ENCODE measurements around the gene VSIG10L.

Gene VSIG10L

GRCh38 chr19:51337861-51338562 lies 3.9 kb downstream of the VSIG10L start:
- DNase-seq, result no peak

DNA sequence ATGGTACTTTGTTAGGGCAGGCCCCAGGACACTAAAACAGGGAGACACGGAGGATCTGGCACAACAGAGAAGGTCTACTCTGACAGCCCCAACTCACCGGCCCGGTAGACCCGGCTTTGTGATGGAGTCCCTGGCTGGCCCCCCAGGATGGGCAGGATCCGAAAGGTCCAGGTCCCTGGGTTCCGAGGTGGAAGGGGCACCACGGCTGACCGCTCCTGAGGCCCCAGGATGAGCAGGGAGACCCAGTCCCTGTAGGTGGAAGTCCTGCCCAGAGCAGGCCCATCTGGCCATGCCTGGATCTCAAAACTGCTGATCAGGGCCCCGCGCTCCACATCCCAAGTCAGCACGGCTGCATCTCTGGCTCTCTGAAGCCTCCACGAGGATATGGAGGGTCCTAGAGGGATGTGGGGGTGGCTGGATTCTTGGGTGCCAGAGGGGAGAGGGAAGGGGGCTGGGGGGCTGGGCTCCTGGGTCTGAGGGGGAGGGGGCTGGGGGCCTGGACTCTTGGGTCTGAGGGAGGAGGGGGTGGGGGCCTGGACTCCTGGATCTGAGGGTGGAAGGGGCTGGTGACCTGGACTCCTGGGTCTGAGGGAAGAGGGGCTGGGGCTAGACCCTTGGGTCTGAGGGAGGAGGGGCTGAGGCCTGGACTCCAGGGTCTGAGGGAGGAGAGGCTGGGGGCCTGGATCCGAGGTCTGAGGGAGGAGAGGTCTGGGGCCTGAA lies 4.6 kb downstream of the VSIG10L start:
- no peak for DNase-seq

DNA sequence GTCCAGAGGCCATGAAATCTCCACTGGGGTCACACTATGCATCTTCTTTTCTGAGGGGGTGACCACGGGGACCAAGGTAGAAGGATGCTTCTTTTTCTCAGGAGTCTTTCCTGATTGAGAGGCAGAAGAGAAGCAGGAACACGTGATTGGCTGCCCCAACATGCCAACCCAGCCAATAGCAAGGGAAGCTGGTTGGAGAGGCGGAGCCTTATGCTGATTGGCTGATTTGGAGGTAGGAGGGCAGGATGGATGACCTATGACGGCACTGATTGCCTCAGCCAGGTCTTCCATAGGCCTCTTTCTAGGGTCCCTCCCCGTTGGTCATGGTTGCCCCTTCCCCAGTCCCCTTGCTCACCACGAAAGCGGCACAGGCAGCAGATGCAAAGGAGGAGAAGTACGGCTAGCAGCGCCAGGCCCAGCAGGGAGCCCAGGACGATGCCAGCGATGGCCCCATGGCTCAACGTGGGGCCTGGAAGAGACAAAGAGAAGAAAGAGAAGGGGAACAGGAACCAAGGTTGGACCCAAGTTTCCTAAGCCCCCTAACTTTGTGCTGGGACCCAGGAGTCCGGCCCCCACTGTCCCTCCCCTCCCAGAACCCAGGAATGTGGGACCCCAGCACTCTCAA lies 8.0 kb downstream of the VSIG10L start:
- no peak for DNase-seq

GRCh38 chr19:51331716-51332115 lies 10.2 kb downstream of the VSIG10L start:
- DNase-seq, result no peak

- DNase-seq, result no peak
Measured at GRCh38 chr19:51331193-51331592, 10.7 kb downstream of the VSIG10L start.

DNA sequence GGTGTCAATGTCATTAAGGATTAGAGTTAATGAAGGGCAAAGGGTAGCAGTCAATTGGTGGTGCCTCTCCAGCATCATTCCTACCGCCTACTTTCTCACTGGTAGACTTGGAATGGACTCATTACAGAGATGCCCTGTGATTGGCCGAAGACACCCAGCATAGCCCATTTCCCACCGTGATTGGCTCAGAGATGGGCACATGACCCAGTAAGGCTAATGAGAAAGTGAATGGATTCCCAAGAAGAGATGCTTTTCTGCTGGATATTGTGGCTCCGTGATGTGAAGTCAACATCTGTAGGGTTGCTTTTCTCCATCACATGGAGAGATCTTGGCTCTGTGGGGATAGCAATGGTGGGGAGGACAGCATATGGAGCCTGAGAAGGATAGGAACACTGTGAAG lies 11.6 kb downstream of the VSIG10L start:
- no peak for DNase-seq

GRCh38 chr19:51329411-51329810 lies 12.5 kb downstream of the VSIG10L start:
- no peak for DNase-seq

DNA sequence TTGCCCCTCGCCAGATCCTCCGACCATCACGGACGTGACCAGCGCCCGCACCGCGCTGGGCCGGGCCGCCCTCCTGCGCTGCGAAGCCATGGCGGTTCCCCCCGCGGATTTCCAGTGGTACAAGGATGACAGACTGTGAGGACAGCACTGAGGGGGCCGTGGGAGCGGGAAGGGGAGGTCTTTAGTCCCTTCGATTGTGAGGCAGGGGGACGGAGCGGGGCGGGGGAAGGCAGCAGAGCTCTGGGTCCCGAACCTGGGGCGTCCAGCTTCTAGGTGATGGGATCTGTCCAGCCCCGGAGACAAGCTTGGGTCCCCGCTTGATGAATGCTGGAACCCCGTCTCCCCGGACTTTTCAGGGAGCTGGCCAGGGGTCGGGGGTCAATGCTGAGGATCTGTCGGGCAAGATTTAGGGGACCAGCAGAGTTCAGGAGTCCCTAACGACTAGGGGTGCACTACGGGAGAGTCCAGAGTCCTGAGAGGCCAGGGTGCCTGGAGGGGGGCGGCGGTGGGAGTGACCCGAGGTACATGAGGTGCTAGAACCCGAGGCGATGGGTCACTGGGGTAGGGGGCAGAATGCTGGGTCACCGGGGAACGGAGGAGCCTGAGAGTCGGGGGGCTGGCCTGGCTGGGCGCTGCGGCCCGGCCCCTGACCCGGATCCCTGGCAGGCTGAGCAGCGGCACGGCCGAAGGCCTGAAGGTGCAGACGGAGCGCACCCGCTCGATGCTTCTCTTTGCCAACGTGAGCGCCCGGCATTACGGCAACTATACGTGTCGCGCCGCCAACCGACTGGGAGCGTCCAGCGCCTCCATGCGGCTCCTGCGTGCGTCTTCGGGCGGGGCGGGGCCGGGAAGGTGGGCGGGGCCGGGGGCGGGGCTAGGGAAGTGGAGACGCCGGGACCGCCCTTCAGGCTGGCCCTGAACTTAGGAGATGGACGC lies 14.6 kb downstream of the VSIG10L start:
- peak; percentile 20 for DNase-seq

- no peak for DNase-seq
Measured at GRCh38 chr19:51326216-51327065, 15.5 kb downstream of the VSIG10L start.

GRCh38 chr19:51325161-51325976 lies 16.6 kb downstream of the VSIG10L start:
- no peak for DNase-seq

DNA sequence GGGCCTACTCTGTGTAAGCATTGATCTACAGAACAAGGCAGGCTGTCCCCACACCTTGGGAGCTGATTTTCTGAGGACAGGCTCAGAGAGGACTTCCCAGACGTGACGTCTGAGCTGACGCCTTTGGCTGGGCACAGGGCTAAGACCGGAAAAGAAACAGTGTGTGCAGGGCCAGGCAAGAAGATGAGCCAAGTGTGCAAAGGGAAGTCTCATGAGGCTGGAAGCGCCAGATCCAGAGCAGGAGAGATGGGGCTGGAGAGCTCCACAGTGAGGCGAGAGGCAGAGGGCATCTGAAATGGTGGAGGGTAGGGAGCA lies 17.8 kb downstream of the VSIG10L start:
- no peak for DNase-seq

GRCh38 chr19:51323481-51324166 lies 18.3 kb downstream of the VSIG10L start:
- no peak for DNase-seq

DNA sequence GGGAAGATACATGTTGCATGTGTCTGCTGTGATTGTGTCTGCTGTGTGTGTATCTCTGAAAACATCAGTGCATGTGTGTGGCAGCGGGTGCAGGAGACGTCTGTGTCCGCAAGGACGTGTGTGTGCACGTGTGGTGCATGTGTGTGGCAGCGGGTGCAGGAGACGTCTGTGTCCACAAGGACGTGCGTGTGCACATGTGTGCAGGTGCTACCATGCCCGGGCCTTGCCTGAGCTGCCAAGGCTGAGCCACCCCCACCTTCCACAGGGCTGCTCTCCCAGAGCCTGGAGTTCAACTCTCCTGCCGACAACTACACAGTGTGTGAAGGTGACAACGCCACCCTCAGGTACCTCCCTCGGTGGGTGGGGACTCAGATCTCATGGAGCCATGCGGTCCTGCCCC lies 20.1 kb downstream of the VSIG10L start:
- DNase-seq, result no peak

GRCh38 chr19:51320280-51320657 lies 21.7 kb downstream of the VSIG10L start:
- no peak for DNase-seq

- DNase-seq, result no peak
Measured at GRCh38 chr19:51319649-51320279, 22.2 kb downstream of the VSIG10L start.

DNA sequence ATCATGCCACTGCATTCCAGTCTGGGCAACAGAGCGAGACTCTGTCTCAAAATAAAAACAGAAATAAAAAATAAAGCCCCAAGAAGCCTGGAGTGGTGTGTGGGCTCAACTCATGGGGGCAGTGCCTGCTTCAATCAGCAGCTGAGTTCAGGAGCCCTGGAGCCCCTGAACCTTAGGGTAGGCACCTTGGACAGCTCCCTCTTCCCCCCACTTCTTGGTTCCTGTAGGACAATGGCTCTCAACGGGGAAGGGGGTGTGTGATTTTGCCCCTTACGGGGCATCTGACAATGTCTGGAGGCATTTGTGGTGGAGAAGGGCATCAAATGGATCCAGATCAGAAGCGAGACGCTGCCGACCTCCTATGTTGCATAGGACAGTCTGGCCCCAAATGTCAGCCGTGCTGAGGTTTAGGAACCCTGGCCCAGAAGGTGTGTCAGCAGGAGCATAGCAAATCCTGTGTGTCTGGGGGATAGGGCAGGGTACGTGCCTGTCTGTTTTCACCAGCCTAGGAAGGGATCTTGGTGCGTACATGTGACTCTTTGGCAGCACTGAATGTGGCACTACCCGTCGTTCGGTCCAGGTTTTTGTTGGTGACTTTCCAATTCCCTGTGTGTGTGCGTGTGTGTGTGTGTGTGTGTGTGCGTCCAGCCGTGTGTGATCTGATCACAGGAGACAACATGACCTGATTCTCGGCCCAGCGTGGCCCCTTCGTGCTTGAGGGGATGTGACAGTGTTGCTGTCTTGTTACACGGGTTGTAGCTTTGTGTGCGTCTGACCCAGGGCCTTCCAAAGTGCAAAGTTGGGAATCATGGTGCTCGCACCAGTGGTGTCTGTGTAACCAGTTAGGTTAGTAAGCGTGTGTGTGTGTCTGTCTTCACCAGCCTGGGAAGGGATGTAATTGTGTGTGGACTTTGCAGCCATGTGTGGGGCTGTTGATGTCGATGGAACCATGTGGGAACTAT lies 23.0 kb downstream of the VSIG10L start:
- no peak for DNase-seq

GRCh38 chr19:51317968-51318367 lies 24.0 kb downstream of the VSIG10L start:
- DNase-seq, result no peak

DNA sequence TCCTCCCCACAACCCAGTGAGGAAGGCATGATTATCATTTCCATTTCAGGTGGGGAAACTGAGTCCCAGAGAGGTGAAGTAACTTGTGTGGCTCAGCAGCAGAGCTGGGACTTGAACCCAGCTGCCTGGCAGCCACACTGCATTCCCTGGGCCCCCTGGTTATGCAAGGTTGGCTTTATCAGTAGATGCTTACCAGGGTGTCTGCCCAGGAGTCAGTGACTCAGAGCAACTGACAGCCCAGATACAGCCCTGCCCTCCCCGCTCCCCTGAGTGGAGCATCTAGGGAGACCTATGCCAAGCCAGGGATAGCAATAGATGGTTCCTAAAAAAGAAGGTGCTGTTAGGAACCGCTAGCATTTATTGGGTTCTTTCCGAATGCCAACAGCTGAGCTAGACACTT lies 24.6 kb downstream of the VSIG10L start:
- DNase-seq, result no peak

DNA sequence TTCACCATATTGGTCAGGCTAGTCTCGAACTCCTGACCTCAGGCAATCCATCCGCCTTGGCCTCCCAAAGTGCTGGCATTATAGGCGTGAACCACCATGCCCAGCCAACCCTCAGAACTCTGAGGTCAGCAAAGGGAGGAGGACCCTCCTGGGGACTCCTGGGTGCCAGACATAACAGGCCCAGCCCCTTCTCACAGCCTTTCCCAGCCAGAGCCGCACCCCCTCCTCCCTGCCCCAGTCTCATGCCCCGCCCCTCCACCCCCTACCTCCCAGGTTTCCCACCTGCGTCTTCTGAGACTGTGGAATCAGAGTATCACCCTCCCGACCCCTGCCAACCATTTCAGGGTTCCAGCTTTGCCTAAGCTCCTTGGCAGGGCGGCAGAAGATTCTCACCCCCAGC lies 25.3 kb downstream of the VSIG10L start:
- DNase-seq, result no peak

All from NCI-H1048 (cell line).